NK-92 (cell line): ENCODE data around the gene PDSS2.
"Not testable (repeated sequence)": the region's sequence is repeated elsewhere in the genome, so short reads cannot be mapped to it uniquely, and the experiment has no call there.

Experiments
- DNase-seq: peaks from one replicate; lab custom pipeline; 2025; ENCODE audit not compliant: unreplicated experiment; lab: John Stamatoyannopoulos, UW

The PDSS2 gene

GRCh38 chr6:107368471-107368870, 90.9 kb downstream of the PDSS2 start:
- DNase-seq = no peak

DNA sequence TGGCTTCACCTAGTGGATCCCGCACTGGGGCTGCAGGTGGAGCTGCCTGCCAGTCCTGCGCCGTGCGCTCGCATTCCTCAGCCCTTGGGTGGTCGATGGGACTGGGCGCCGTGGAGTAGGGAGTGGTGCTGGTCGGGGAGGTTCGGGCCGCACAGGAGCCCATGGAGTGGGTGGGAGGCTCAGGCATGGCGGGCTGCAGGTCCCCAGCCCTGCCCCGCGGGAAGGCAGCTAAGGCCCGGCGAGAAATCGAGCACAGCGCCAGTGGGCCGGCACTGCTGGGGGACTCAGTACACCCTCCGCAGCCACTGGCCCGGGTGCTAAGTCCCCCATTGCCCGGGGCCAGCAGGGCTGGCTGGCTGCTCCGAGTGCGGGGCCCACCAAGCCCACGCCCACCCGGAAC, 95.2 kb downstream of the PDSS2 start:
- not testable (repeated sequence) for DNase-seq

DNA sequence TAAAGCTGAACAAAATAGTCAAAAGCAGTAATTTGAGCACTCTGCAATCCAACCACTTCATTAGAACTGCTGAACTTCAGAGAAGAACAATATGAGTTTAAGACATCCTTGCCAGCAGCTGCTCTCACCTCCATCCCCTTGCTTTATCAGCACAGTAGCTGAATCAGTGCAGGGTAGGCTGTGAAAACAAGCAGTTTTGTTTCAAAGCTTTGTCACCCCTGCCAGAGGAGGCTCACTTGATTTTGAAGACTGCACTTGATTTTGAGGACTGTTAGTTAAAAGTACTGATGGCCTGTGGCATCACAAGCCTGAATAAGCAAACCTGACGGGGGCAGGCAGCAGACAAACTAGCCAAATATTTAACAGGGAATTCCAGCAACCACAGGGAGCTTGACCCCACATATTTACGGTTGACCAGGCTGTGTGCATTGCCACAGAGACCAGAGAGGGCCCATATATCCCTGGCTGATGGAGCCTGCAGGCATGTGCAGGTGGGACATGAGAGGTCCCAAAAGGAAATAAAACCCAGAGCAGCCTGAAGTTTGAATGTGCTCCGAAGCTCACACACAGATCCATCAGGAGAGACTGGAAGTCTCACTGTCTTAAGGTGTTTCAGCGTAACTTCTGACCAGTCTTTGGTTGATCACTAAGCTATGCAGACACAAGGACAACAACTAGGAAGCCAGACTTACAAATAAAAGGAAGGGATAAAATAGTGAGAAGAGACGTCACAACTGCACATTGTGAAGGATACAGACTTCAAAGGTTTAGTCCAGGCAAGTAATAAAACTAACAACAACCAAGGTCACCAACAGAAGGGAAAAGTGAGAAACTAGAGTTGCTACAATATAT, 97.4 kb downstream of the PDSS2 start:
- no peak for DNase-seq

DNA sequence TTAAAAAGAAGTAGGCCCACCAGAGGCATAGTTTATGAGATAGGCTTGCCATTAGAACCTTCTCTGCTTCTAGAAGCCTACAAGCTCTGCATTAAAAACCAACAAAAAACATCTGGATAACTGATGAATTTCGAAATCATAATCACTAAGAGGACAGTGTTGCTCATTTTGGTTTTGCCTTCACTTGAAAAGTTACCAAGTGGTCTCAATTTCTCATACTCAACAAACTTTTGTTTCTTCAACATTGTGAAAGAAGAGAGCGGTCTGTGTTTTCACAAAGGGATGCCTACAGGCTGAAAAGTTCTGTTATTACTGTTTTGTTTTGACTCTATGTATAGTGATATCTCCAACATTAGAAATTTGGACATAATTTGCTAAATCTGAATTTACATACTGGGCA, 98.9 kb downstream of the PDSS2 start:
- DNase-seq = no peak

DNA sequence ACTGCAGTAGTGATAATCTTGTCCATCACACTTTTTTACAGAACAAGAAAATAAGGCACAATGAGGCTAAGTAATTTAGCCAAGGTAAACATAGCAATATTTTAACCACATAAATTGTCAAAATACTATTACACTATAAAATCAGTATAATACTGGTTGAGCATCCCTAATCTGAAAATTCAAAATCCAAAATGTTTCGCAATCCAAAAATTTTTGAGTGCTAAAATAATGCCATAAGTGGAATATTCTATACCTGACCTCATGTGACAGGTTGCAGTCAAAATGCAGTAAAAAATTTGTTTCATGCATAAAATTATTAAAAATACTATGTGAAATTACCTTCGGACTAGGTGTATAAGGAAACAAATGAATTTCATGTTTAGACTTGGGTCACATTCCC, 101.5 kb downstream of the PDSS2 start:
- DNase-seq = no peak

GRCh38 chr6:107357031-107357430, 102.3 kb downstream of the PDSS2 start:
- no peak for DNase-seq

GRCh38 chr6:107355659-107356058, 103.7 kb downstream of the PDSS2 start:
- DNase-seq = no peak

DNA sequence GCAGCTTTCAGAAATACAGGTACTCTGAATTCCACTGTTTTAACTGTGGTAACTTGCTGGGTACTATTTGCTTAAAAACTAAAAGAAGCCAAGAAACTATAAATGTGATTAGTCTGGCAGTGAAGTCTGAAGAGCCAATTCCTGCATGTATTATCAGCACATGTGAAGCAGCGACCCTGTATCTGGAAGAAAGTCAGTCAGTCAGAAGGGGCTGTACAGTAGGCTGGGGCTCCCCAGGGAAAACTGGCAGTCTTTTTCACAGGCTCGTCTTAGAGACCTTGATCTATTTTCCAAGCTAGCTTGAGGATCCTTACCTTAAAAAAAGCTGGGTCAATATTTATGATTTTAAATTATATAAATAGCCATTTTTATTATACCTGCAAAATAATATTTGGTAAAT, 104.9 kb downstream of the PDSS2 start:
- no peak for DNase-seq

- no peak for DNase-seq
These were observed 105.5 kb downstream of the PDSS2 start for GRCh38 chr6:107353773-107354382.

- no peak for DNase-seq
These were observed 111.1 kb downstream of the PDSS2 start for GRCh38 chr6:107348224-107348623.

DNA sequence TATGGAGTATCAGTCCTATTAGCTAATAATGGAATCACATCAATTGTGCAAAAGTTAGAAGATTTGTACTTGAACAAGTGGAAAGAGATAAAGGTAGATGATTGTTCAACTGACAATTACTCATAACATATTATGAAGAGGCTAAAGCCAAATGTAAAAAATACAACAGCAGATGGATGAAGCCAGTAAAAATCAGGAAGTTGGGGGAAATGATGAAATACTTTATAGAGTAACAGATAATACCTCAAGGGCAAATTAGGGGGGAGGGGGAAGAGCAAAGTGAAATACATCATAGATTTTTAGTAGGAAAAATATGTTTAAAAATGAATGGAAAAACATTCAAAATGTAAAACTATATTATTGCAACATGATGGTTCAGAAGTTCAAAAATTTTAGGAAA, 114.0 kb downstream of the PDSS2 start:
- DNase-seq = no peak

- DNase-seq = no peak
These were observed 114.4 kb downstream of the PDSS2 start for GRCh38 chr6:107344981-107345380.

- no peak for DNase-seq
These were observed 115.0 kb downstream of the PDSS2 start for GRCh38 chr6:107344383-107344782.

- no peak for DNase-seq
These were observed 117.2 kb downstream of the PDSS2 start for GRCh38 chr6:107342144-107342543.

- no peak for DNase-seq
These were observed 118.5 kb downstream of the PDSS2 start for GRCh38 chr6:107340881-107341280.

- no peak for DNase-seq
These were observed 122.1 kb downstream of the PDSS2 start for GRCh38 chr6:107337191-107337741.

DNA sequence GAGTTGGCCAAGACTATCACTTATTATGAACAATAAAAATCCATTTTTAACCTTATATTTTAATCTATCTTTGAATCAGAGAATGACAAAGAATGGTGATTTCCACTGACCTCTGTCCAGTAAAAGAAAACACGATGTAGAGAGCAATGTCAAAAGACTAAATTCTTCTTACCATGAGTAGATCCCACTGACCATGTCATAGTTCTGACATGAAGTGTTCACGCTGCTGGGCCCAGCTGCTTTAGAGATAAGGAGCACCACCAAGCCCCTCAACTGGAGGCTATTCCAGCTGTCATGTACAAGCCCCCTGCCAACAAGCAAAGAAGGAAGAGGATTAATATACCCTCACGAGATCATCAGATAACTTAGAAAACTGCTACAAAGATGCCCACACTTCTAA, 125.3 kb downstream of the PDSS2 start:
- no peak for DNase-seq

DNA sequence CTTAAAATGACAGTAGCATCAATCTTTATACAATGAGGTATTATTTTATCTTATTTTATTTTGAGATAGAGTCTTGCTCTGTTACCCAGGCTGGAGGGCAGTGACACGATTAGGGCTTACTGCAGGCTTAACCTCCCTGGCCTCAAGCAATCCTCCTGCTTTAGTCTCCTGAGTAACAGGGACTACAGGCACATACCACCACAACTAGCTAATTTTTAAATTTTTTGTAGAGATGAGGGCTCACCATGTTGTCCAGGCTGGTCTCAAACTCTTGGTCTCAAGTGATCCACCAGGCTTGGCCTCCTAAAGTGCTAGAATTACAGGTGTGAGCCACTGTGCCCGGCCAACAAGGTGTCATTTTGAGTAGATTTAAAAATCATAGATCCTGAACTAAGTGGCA, 125.9 kb downstream of the PDSS2 start:
- DNase-seq = no peak

DNA sequence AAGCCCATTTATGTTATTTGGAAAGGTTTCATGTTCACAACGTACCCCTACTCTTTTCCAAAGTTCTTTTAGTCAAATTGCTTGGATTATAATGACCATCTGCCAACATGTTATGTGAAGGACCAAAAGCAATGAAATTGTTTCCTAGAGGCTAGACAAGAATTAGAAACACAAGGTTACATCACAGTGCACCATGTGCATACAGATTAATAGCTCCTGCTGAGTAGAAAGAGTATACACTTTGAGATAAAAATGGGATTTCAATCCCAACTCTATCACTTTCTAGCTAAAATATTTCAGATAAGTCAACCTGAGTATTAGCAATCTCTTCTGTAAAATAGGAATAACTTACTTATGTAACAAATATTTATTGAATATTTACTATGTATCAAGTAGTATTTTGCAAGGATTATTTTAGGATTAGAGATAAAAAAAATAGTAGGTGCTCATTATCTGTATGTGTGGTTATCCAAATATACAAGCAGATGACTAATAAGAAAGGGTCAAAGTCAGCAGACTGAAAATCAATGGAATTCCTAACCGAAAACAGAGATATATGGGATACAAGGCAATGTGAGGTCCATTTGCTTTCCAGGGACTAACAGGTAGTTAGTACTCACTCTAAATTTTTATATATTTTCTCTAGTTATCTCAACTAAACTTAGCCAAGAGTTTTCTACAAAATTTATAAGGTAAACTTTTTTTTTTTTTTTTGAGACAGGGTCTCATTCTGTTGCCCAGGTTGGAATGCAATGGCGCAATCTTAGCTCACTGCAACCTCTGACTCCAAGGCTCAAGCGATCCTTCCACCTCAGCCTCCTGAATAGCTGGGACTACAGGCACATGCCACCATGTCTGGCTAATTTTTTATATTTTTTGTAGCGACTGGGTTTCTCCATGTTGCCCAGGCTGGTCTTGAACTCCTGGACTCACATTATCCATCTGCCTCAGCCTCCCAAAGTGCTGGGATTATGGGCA, 127.7 kb downstream of the PDSS2 start:
- DNase-seq = no peak

DNA sequence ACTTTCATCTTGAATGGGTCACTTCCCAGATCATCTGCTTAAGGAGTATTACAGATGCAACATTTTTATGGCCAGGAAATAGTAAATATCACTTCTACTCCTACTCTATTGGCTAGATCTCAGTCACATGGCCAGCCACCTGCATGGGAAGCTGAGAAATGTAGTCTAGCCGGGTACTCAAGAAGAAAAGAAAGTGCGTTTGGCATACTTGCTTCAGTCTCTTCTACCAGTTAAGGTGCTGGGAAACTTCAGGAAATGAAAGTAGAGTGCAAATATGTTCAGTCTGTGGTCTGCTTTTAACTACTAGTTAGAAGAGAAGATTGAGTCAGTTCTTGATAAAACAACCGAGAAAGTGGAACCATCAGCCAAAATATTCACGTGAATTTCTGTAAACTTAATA, 129.2 kb downstream of the PDSS2 start:
- no peak for DNase-seq
